Neural progenitor cell (in vitro differentiated cells): Measurements from ENCODE around the gene KCNQ1.

Source experiments
- CTCF ChIP-seq: fragments of 200-600 bp; sonication (generic); IDR thresholded peaks from 2 replicates; pipeline ENCODE4 v1.5.1; 2017; ENCODE audit warnings: antibody characterized with exemption, mild to moderate bottlenecking
- EZH2 ChIP-seq: fragments of 200-600 bp; sonication (generic); IDR thresholded peaks from 2 replicates; pipeline ENCODE4 v1.6.1; 2017; ENCODE audit warnings: antibody characterized with exemption, mild to moderate bottlenecking, moderate library complexity

GRCh38 chr11:2553198-2553597, 108.4 kb downstream of the KCNQ1 start:
- TF ChIP-seq CTCF (no peak), EZH2 (no peak)
